ENCODE data around the gene FRAT2.

FRAT2 gene

DNA sequence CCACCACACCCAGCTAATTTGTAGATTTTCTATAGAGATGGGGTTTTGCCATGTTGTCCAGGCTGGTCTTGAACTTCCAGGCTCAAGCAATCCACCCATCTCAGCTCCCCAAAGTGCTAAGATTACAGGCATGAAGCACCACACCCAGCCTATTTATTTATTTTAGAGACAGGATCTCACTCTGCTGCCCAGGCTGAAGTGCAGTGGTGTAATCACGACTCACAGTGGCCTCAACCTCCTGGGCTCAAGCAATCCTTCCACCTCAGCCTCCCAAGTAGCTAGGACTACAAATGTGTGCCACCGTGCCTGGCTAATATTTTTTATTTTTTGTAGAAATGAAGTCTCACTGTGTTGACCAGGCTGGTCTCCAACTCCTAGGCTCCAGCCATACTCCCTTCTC lies 6.9 kb upstream of the FRAT2 start:
- in situ Hi-C loops (cut with MboI; ENCODE audit: low sequenced_read_pairs), result no loop called here
- H3K36me3 ChIP-seq (replicated peaks), result no peaks in the 10 kb centered on the region
- no peaks in the 10 kb centered on the region for H3K27me3 ChIP-seq (ENCODE audit: low read depth)
- H3K4me1 ChIP-seq, result peaks cover 17% of the 10 kb centered on the region
- no peak for DNase-seq (ENCODE audit: low spot score in 2 of 2)
- H3K9me3 ChIP-seq, result no peaks in the 10 kb centered on the region
- no peak overlapping the region for H3K4me3 ChIP-seq

DNA sequence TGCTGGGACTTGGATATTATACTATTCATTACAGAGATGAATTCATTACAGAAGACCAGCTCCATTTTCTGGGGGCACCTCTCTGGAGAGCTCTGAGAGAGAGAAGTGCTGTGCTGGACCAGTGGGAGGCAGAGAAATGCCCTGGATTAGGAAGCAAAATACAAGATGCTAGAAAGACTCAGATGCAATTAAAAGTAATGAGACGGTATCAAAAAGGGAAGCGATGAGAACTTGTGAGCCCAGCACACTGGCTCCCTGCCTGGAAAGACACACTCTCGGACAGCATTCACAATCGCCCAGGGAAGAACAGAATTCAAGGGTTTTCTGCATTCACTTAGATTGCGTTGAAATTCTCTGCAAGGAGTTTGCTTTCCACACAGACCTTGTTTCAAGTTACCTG lies 3.5 kb upstream of the FRAT2 start:
- in situ Hi-C loops (cut with MboI; ENCODE audit: low sequenced_read_pairs), result no loop called here
- no peak overlapping the region for H3K4me3 ChIP-seq
- H3K36me3 ChIP-seq (replicated peaks), result no peaks in the 10 kb centered on the region
- peak; percentile 40 for DNase-seq (ENCODE audit: low spot score in 2 of 2)
- H3K4me1 ChIP-seq, result peaks cover 24% of the 10 kb centered on the region
- no peaks in the 10 kb centered on the region for H3K27me3 ChIP-seq (ENCODE audit: low read depth)
- no peaks in the 10 kb centered on the region for H3K9me3 ChIP-seq

DNA sequence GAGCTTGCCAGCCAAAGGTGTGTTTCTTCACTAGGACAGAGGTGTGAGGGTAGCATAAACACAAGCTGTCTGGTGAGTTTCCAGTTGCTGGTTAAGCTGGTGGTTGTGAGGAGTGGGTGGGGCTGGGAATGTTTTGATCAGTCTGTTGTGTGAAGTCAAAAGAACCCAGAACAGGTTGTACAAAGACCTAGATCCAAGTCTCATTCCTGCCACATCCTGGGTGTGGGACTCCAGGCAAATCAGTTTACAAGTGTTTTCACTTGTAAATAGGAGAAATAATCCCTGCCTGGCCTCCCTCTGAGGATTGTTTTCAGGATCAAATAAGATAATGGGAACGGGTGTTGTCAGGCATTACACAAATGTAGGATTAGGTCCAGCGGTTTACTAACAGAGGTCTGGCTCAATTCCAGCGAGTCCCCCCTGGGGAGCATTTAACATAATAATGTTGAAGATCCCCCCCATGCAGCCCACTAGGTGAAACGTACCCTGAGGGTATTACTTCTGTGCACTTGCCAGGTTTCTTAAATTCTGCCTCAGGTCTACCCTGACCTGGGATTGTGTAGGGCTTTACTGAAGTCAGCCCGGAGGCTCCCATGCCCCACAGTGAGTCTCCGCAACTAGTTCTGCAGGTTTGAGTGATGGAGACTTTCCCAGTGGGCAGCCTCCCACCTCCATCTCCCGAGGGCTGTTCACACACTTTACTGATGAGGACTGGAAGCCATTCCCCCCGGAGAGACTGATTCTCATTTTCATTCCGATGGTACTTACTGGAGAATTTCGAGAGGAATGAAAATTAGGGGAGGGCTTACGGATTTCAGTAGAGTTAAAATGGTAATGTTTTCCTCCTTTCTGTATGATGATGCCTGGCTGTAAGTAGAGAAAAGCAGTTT lies 2.7 kb upstream of the FRAT2 start:
- in situ Hi-C loops (cut with MboI; ENCODE audit: low sequenced_read_pairs), result no loop called here
- no peaks in the 10 kb centered on the region for H3K27me3 ChIP-seq (ENCODE audit: low read depth)
- H3K9me3 ChIP-seq, result no peaks in the 10 kb centered on the region
- DNase-seq (ENCODE audit: low spot score in 2 of 2), result peak; percentile 93 to 100
- no peak overlapping the region for H3K4me3 ChIP-seq
- H3K4me1 ChIP-seq, result peaks cover 24% of the 10 kb centered on the region
- no peaks in the 10 kb centered on the region for H3K36me3 ChIP-seq (replicated peaks)

DNA sequence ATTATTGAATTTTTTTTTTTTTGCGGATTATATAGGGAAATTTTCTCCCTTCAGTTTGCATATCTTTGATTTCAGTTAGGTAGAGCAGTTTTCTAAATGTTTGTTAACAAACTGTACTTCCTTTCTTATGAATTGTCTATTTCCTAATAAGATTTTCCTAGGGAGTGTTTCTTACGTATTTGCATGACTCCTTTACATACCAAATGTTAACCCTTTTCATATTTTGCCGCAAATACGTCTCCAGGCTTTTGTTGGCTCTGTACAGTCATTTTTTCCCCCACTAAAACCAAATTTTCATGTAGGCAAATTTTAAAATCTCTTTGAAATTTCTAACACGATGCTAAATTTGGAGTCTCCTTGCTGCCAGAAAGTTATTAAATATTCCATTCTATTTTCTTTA lies 1.9 kb upstream of the FRAT2 start:
- no peak for DNase-seq (ENCODE audit: low spot score in 2 of 2)
- H3K4me1 ChIP-seq, result peaks cover 29% of the 10 kb centered on the region
- H3K9me3 ChIP-seq, result no peaks in the 10 kb centered on the region
- no peak overlapping the region for H3K4me3 ChIP-seq
- in situ Hi-C loops (cut with MboI; ENCODE audit: low sequenced_read_pairs), result no loop called here
- no peaks in the 10 kb centered on the region for H3K36me3 ChIP-seq (replicated peaks)
- H3K27me3 ChIP-seq (ENCODE audit: low read depth), result no peaks in the 10 kb centered on the region

DNA sequence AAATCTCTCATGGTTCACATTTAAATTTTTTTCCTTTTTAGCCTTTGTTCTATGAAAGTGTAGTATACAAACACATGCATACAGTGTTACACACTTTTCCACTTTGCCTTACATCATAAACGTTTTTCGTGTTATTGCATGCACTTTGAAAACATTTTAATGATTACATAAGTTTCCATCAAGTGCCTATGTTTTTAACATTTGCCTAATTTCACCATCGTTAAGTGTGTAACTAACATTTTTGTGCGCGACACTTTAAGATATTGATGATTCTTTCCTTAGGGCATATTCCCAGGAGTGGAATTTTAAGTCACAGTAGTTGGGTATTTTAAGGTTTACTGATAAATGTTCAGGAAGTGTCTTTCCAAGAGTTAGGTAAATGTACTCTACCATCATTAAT lies 1.5 kb upstream of the FRAT2 start:
- in situ Hi-C loops (cut with MboI; ENCODE audit: low sequenced_read_pairs), result no loop called here
- DNase-seq (ENCODE audit: low spot score in 2 of 2), result no peak

DNA sequence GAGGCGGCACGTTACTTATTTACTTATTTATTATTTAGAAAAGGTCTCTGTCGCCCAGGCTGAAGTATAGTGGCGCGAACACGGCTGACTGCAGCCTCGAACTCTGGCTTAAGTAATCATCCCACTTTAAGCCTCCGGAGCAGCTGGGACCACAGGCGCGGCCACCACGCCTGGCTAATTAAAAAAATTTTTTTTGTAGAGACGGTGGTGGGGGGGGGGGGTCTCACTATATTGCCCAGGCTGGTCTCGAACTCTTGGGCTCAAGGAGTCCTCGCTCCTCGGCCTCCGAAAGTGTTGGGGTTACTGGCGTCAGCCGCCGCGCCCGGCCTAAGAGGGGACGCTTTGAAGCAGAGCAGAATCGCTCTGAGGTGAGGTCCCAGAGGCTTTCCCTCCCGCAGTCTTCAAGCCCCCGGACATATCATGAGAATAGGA lies 675 bp upstream of the FRAT2 start:
- H3K9me3 ChIP-seq, result no peaks in the 10 kb centered on the region
- no peaks in the 10 kb centered on the region for H3K36me3 ChIP-seq (replicated peaks)
- in situ Hi-C loops (cut with MboI; ENCODE audit: low sequenced_read_pairs), result no loop called here
- no peaks in the 10 kb centered on the region for H3K27me3 ChIP-seq (ENCODE audit: low read depth)
- peak overlapping the region; percentile 62 for H3K4me3 ChIP-seq
- DNase-seq (ENCODE audit: low spot score in 2 of 2), result no peak
- peaks cover 33% of the 10 kb centered on the region for H3K4me1 ChIP-seq

More for the DNA sequence above, 1.5 kb upstream of the FRAT2 start:
- no peaks in the 10 kb centered on the region for H3K9me3 ChIP-seq
- H3K36me3 ChIP-seq (replicated peaks), result no peaks in the 10 kb centered on the region
- H3K27me3 ChIP-seq (ENCODE audit: low read depth), result no peaks in the 10 kb centered on the region
- peaks cover 33% of the 10 kb centered on the region for H3K4me1 ChIP-seq
- H3K4me3 ChIP-seq, result no peak overlapping the region

DNA sequence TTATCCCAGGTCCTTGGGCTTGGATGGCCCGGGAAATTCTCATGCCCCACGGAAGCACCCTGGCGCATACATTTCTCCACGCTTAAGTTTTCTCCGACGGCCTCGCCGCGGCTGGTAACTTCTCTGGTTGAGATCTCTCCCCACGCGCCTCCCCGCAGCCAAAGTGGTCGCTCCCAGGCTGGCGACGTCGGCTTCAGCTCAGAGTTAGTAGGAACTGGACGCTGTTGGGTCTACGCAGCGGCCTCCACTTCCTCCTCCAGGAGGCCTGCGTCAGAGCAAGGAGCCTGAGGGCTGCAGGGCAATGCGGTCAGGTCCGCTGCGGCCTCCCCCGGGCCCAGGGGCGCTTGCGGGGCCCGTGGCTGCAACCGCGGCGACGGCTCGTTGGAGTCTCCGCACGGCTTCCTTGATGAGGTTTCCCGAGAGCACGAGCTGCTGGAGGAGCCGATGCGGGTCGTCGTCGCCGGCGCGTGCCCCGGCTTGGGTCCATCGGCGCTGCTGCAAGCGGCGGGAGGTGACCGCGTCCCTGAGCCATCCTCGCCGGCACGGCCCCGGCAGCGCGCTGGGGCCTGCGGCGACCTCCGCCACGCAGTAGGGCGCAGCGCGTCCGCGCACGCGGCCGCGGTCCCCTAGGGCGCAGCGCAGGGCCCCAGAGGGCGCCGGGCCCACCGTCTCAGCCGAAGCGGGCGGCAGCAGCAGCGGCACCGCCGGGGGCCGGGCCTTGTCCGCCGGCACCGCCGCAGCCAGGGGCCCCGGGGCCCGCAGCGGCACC lies 744 bp downstream of the FRAT2 start:
- H3K9me3 ChIP-seq, result no peaks in the 10 kb centered on the region
- in situ Hi-C loops (cut with MboI; ENCODE audit: low sequenced_read_pairs), result no loop called here
- H3K36me3 ChIP-seq (replicated peaks), result no peaks in the 10 kb centered on the region
- H3K4me1 ChIP-seq, result peaks cover 33% of the 10 kb centered on the region
- peak overlapping the region; percentile 62 for H3K4me3 ChIP-seq
- DNase-seq (ENCODE audit: low spot score in 2 of 2), result peak; percentile 22 to 56
- H3K27me3 ChIP-seq (ENCODE audit: low read depth), result no peaks in the 10 kb centered on the region

DNA sequence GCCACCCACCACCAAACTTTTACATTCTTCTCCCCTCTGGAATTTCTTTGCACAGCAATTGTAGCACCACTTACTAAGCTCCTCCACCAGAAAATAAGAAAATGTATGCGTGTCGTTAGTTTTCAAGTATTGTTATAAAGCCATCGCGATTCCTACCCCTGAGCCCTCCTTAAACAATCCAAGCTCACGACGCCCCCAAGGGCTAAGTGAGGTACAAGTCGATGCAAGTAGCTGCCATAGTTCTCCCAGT lies 1.3 kb downstream of the FRAT2 start:
- H3K9me3 ChIP-seq, result no peaks in the 10 kb centered on the region
- H3K27me3 ChIP-seq (ENCODE audit: low read depth), result no peaks in the 10 kb centered on the region
- DNase-seq (ENCODE audit: low spot score in 2 of 2), result peak in 1 of 2 experiments; percentile 46
- in situ Hi-C loops (cut with MboI; ENCODE audit: low sequenced_read_pairs), result no loop called here
- peak overlapping the region; percentile 52 for H3K4me3 ChIP-seq
- peaks cover 31% of the 10 kb centered on the region for H3K4me1 ChIP-seq
- no peaks in the 10 kb centered on the region for H3K36me3 ChIP-seq (replicated peaks)

DNA sequence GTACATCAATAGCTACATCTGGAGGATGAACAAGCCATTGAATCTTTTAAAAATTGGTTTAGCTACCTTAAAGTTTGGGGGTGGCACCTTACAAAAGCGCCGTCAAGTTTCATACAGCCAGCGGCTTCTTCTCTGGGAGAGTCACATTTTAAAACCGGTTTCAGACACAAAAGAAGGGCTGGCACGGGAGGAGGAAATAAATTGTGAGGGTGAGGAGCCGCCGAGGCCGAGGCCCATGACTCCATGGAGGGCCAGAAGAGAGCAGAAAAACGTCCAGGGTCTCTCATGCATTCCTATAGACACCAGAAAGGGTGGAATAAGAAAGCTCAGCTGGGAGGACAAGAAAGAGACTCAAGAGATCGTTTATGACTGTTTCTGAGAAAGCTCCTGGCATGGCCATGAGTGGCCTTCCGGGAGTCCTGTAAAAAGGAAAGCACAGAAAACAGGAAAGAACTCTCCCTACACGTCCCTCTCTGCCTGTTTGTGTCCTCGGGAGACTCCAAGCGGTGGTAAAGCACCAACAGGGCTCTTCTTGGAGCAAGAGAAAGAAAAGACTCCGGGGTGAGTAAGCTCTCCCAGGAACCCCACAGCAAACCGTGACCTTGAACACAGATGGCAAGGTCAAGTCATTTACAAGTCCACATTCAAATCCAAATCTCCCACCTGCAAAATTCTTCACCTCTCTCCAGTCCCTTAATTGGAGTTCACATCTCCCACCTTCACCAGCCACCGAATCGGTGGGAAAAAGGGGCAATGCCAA lies 1.8 kb downstream of the FRAT2 start:
- H3K36me3 ChIP-seq (replicated peaks), result no peaks in the 10 kb centered on the region
- in situ Hi-C loops (cut with MboI; ENCODE audit: low sequenced_read_pairs), result no loop called here
- H3K27me3 ChIP-seq (ENCODE audit: low read depth), result no peaks in the 10 kb centered on the region
- peak overlapping the region; percentile 52 for H3K4me3 ChIP-seq
- H3K4me1 ChIP-seq, result peaks cover 26% of the 10 kb centered on the region
- DNase-seq (ENCODE audit: low spot score in 2 of 2), result peak; percentile 61 to 64
- H3K9me3 ChIP-seq, result no peaks in the 10 kb centered on the region

DNA sequence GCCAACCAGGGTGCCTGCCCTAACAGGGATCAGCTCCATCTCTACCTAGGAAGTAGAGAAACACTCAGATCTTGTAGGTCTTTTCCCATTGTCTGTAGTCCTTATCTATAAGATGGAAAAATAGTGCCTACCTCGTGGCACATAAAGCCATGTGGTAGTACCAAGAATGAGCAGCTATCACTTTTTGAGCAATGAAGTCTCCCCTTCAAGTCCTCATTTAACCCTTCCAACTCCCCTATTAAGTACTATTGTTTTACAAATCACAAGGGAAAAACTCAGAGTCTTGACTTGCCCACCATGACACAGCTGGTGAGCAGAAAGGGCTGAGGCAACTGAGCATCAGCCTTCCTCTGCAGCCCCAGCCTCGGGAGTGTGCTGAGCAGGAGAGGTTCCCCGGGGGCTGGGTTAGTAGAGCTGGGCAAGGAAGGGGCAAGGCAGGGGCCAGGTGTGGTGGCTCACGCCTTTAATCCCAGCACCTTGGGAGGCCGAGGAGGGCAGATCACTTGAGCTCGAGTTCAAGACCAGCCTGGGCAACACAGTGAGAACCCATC lies 3.3 kb downstream of the FRAT2 start:
- Histone ChIP-seq H3K36me3 (replicated peaks) (no peaks in the 10 kb centered on the region), H3K4me3 (peak overlapping the region; percentile 52; the same call in 1 of the 2 replicates), H3K27me3 (ENCODE audit: low read depth) (no peaks in the 10 kb centered on the region), H3K4me1 (peaks cover 14% of the 10 kb centered on the region), H3K9me3 (no peaks in the 10 kb centered on the region)
- DNase-seq (ENCODE audit: low spot score in 2 of 2), result peak in 1 of 2 experiments; percentile 19
- in situ Hi-C loops (cut with MboI; ENCODE audit: low sequenced_read_pairs), result no loop called here

DNA sequence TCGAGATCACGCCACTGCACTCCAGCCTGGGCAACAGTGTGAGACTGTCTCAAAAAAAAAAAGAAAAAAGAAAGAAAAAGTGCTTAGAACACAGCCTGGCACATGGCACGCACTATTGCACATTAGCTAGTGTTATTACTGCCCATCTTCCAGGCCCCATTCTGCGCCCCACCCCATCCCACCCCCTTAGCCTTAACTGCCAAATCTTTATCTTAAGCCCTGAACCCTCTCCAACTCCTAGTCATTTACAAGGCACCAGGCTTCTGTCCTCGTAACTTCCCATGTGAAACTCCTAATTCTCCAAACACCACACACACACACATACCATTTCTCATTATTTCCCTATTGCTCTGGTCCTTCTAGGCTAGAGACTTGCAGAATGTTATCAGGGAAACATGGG lies 4.8 kb downstream of the FRAT2 start:
- Histone ChIP-seq H3K9me3 (no peaks in the 10 kb centered on the region), H3K27me3 (ENCODE audit: low read depth) (no peaks in the 10 kb centered on the region), H3K36me3 (replicated peaks) (no peaks in the 10 kb centered on the region), H3K4me3 (no peak overlapping the region), H3K4me1 (peaks cover 10% of the 10 kb centered on the region)
- in situ Hi-C loops (cut with MboI; ENCODE audit: low sequenced_read_pairs), result no loop called here
- DNase-seq (ENCODE audit: low spot score in 2 of 2), result no peak

DNA sequence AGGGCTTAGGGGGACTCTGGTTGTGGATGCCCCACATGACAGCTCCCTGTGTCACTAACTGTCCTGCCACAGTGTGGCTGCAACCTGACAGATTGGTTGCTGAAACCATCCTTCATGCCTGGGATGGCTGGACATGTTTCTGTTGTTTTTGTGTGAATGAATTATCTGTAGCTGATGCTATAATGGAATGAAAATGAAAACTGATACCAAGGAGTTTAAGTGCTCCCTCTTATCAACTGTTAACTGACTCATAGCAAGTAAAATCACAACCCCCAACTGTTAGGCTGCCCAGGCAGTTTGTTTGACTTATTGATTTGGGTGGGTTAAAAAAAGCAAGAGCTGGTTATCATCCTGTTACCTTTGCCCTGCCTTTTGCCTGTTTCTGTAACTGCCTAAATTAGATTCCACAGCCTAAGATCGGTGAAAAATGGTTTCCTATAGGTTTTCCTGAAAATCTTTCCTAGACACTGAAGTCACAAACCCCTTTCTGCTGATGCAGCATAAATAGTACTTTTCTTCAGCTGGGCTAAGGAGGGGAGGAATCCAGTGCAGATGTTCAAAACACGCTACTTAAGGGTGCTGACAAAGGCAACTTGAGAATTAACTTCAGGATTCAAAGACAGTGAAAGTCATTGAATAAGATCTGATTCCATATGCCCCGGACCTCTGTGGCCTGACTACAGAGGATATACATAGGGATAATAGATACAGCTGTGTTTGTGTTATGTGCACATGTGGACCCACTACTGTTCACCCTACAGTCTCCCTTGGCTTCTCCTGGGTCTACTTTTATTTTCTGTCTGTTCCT lies 5.7 kb downstream of the FRAT2 start:
- in situ Hi-C loops (cut with MboI; ENCODE audit: low sequenced_read_pairs), result no loop called here
- Histone ChIP-seq H3K4me1 (peaks cover 10% of the 10 kb centered on the region), H3K36me3 (replicated peaks) (no peaks in the 10 kb centered on the region), H3K4me3 (no peak overlapping the region), H3K27me3 (ENCODE audit: low read depth) (no peaks in the 10 kb centered on the region), H3K9me3 (no peaks in the 10 kb centered on the region)
- no peak for DNase-seq (ENCODE audit: low spot score in 2 of 2)

All from HAP-1 (cell line).